DOHH2 (cell line): ENCODE results near the gene IL2RA.

Source experiments
- EZH2phosphoT487 ChIP-seq: fragments of 200-600 bp; sonication (generic); IDR thresholded peaks from 2 replicates; pipeline ENCODE4 v1.6.1; 2017; ENCODE audit warnings: borderline replicate concordance, mild to moderate bottlenecking, antibody characterized with exemption, low read length, moderate library complexity, mixed read lengths
- TF ChIP-seq, protein P1 (sequence below): fragments of 200-600 bp; sonication (generic); IDR thresholded peaks from one replicate; pipeline ENCODE4 v1.5.1; 2014; ENCODE audit warnings: antibody characterized with exemption, mild to moderate bottlenecking, low read depth, low read length; ENCODE audit not compliant: poor library complexity, severe bottlenecking

- TF ChIP-seq, protein P1, sequence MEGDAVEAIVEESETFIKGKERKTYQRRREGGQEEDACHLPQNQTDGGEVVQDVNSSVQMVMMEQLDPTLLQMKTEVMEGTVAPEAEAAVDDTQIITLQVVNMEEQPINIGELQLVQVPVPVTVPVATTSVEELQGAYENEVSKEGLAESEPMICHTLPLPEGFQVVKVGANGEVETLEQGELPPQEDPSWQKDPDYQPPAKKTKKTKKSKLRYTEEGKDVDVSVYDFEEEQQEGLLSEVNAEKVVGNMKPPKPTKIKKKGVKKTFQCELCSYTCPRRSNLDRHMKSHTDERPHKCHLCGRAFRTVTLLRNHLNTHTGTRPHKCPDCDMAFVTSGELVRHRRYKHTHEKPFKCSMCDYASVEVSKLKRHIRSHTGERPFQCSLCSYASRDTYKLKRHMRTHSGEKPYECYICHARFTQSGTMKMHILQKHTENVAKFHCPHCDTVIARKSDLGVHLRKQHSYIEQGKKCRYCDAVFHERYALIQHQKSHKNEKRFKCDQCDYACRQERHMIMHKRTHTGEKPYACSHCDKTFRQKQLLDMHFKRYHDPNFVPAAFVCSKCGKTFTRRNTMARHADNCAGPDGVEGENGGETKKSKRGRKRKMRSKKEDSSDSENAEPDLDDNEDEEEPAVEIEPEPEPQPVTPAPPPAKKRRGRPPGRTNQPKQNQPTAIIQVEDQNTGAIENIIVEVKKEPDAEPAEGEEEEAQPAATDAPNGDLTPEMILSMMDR = no peak
- no peak for TF ChIP-seq EZH2phosphoT487
Measured at GRCh38 chr10:6077071-6077675, 15.0 kb upstream of the IL2RA start.
